Activated CD4-positive, alpha-beta T cell treated with anti-CD3 and anti-CD28 coated beads, Interleukin-2, Interleukin-4, amounts not matched to agents 100 ng/mL and 50 ng/mL, durations not matched to agents 16 hours and 8 hours (primary cell): Measurements from ENCODE around the gene CFAP45.
"Not testable (repeated sequence)": the region's sequence is repeated elsewhere in the genome, so short reads cannot be mapped to it uniquely, and the experiment has no call there.

Source experiments
- DNase-seq: peaks from one replicate; pipeline ENCODE4 v3.0.0-alpha.2; 2020; ENCODE audit warnings: low spot score

Gene CFAP45

GRCh38 chr1:159904036-159904435 lies 4.1 kb upstream of the CFAP45 start:
- DNase-seq, result not testable (repeated sequence)

GRCh38 chr1:159902541-159902940 lies 2.6 kb upstream of the CFAP45 start:
- DNase-seq, result no peak

GRCh38 chr1:159900755-159901360 lies 893 bp upstream of the CFAP45 start:
- DNase-seq, result no peak

- DNase-seq, result not testable (repeated sequence)
These were observed 331 bp downstream of the CFAP45 start for GRCh38 chr1:159899634-159900033.

GRCh38 chr1:159898527-159898926 lies 1.4 kb downstream of the CFAP45 start:
- no peak for DNase-seq

- no peak for DNase-seq
These were observed 2.0 kb downstream of the CFAP45 start for GRCh38 chr1:159897962-159898361.

- no peak for DNase-seq
These were observed 3.4 kb downstream of the CFAP45 start for GRCh38 chr1:159896546-159896930.

- no peak for DNase-seq
These were observed 4.0 kb downstream of the CFAP45 start for GRCh38 chr1:159895836-159896545.

GRCh38 chr1:159895286-159895685 lies 4.7 kb downstream of the CFAP45 start:
- DNase-seq, result no peak

- DNase-seq, result no peak
These were observed 7.0 kb downstream of the CFAP45 start for GRCh38 chr1:159892944-159893343.

- DNase-seq, result peak; percentile 82
These were observed 8.4 kb downstream of the CFAP45 start for GRCh38 chr1:159891275-159892157.

- DNase-seq, result no peak
These were observed 9.6 kb downstream of the CFAP45 start for GRCh38 chr1:159890390-159890789.

GRCh38 chr1:159889821-159890252 lies 10.1 kb downstream of the CFAP45 start:
- DNase-seq, result peak; percentile 22

- no peak for DNase-seq
These were observed 10.8 kb downstream of the CFAP45 start for GRCh38 chr1:159889202-159889601.

GRCh38 chr1:159884296-159884695 lies 15.7 kb downstream of the CFAP45 start:
- DNase-seq, result no peak

GRCh38 chr1:159883134-159883533 lies 16.8 kb downstream of the CFAP45 start:
- no peak for DNase-seq

- no peak for DNase-seq
These were observed 17.5 kb downstream of the CFAP45 start for GRCh38 chr1:159882527-159882862.

GRCh38 chr1:159881622-159882526 lies 18.1 kb downstream of the CFAP45 start:
- DNase-seq, result no peak

GRCh38 chr1:159880430-159880829 lies 19.5 kb downstream of the CFAP45 start:
- no peak for DNase-seq

GRCh38 chr1:159879977-159880376 lies 20.0 kb downstream of the CFAP45 start:
- DNase-seq, result peak; percentile 12

GRCh38 chr1:159879136-159879535 lies 20.8 kb downstream of the CFAP45 start:
- DNase-seq, result no peak
